GM19468 (cell line): ENCODE data around the gene TCERG1L.

Experiments
- ATAC-seq: cut with Tn5 transposase; IDR thresholded peaks from one replicate; pipeline ENCODE4 v1.9.1; 2021; ENCODE audit warnings: mild to moderate bottlenecking, moderate library complexity, moderate number of reproducible peaks; ENCODE audit not compliant: unreplicated experiment; ENCODE audit errors: extremely low read depth

TCERG1L gene

DNA sequence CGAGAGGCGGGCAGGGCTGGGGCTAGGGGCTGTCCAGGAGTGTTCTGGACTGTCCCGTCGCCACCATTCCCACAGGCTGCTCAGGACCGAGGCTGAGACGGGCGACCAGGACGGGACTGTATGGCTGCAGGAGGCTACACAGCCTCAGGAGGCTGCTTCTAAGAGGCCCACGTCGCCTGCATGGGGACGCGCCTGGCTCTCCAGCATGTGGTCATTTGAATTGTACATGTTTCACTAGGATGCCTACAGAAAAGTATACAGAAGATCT lies 216.3 kb downstream of the TCERG1L start:
- no peak for ATAC-seq

DNA sequence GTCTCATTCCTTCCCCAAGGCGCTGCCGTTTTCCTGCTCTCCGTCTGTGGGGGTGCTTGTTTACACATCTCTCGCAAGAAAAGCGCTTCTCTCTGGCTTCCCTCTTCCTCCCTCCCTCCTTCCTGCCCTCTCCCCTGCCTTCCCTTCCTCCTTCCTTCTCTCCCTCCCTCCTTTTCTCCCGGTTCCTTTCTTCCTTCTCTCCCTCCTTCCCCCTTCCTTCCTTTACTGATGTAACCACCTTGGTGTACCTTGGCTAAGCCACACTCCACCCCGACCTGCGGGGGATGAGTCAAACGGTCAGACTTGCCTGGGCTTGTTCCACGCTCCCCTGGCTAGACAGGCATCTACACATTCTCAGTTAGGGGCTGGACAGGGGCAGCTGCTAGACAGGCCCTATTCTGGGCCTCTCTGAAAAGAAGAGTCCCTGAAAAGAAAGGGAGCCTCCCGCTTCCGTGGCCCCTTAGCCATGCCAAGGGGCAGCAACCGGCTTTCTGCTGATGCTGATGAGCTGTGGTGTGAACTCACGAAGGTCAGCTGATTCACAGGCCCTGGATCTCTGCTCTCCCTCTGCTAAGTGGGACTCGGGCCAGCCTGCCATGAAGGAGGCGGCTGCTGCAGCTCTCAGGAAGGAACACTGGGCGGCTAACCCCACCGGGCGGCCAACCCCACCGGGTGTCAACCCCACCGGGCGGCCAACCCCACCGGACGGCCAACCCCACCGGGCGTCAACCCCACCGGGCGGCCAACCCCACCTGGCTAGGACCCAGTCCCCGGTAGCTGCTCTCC lies 216.8 kb downstream of the TCERG1L start:
- ATAC-seq, result no peak

DNA sequence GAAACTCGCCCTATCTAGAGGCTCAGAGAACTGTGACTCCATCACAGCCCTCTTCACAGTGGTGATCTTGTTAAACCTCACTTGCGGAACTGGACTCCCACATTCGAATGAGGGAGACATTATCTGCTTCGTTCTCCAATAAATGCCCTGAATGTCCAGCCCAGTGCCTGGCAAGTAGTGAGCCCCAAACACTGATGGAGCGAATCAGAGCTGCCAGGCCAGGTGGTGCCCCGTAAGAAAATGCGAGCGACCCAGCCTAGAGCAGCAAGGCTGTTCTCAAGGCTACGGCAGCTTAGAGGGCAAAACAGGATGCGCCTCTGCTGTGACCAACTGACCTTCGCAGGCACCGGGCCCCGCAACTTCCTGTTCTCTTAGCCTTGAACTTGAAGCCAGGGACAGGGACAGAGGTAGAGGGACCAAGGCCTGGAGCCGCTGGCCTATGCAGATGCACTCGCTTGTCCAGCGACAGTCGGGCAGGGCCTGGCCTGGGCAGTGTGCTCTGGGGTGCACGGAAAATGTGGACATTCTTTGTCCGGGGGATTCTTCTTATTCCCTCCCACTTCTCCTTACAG lies 217.6 kb downstream of the TCERG1L start:
- no peak for ATAC-seq

DNA sequence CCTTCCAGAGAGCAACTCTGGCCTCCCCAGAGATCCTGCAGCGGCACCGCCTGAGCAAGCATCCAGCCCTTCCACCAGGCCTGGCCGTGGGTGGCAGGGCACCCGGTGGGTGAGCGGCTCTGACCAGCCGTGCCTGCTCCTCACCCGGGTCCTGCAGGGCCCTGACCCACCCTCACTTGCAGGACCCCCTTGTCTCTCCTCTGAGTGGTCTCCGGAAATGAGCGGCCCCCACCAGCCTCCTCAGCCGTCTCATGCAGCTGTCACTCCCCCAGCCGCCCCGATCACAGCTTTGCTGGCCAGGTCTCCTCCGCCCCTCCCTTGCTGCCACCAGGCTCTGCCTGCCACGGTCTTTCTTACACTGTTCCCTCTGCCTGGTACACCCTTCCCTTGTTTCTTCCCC lies 218.2 kb downstream of the TCERG1L start:
- no peak for ATAC-seq

DNA sequence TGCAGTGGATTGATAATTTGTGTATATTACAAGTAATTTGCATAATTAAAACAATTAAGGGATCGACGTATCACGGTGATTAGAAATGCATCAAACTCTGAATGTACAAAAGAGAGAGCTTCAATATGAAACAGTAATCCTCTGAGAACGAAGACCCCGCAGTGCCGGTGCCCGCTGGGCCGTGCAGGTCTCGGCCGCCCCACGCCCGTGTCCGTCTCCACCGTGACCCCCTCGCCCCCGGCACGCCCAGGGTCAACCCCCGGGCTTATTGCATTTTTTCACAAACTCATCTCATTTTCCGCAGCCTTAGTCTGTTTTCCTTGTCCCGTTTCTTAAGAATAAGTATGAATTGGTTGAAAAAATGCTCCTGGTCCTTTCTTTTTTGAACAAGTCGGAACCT lies 218.6 kb downstream of the TCERG1L start:
- no peak for ATAC-seq

DNA sequence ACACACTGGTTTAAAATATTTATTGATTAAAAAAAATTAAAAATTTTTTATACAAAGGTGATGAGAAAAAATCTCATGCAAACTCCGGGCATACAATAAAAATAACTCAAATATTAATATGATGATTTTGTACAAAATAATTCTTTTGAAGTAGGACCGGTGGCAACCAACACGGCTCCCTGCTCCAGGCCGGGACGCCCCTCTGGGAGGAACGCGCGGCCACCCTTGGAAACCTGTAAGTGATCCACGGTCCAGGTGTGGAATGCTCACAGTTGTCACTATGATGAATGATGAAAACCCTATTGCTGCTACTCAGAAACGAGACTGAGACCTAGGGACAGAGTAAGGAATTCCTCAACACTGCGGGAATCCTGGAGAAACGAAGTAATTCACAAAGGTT lies 219.1 kb downstream of the TCERG1L start:
- ATAC-seq, result no peak

DNA sequence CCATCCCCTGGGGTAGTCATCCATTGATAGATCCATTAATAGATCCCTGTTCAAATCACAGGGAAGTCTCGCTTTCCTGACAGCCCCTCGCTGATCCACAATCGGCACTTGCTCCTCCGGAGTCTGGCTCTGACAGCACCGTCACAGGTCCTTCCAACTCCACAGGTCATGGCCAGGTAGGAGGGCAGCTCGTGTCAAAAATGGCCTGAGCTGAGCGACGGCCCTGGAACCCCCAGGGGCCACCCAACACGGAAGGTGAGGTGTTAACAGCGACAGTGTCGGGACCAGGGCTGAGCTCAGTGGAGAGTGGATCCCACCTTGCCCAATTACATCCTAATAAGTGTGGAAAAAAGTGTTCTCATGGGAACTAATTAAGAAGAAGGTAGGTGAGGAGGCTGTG lies 219.8 kb downstream of the TCERG1L start:
- ATAC-seq, result no peak

DNA sequence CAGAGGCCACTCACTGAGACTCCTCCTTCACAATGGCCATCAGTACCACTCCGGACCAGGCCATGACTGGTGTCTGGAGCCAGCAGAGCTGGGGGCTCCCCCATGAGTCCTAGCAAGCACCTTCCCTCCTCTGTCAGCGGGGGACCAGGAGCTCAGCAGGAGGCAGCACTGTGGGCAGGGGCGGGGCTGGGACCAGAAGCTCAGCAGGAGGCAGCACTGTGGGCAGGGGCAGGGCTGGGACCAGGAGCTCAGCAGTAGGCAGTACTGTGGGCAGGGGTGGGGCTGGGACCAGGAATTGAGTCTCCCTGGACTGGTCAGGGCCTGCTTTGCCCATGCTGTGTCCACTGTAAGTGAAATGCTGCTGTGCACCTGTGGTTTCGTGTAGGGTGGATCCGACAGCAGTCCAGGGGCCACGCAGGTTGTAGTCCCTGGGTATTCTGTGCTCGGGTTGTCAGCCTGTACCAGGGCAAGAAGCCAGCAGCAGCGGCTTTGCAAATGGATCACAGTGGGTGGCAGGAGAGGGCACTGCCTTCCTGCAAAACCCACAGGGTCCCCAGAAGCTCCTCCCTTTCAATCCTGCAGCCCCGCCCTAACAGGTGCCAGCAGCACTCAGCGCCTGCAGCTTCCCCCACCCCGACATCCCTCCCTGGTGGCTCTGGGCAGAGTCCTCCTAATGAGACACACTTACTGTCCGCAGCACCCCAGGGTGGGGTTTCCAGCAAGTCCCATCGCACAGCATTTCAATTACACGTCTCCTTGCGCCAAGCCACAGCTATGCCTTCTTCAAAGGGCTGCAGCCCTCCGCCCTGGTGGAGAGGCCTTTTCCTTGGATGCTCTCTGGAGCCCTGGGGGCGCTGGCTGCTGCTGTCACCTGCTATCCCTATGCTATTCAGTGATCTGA lies 220.5 kb downstream of the TCERG1L start:
- no peak for ATAC-seq

DNA sequence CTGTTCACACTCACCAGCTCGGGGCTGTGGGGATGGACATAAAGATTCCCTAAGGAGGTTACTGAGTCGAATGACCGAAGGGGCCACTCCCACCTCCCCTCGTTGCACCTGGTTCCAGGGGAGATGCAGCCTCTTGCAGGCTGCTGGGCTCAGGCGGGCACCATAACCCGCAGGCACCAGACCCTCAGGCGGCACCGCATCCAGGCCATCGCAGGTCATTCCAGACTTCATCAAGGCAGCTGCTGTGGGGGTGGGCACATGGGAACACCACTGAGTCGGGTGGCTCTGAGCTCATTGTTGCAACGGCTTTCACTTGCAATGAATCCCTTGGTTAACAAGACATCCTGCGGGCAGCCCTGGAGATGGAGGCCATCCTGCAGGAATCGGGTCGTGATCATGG lies 221.7 kb downstream of the TCERG1L start:
- no peak for ATAC-seq

DNA sequence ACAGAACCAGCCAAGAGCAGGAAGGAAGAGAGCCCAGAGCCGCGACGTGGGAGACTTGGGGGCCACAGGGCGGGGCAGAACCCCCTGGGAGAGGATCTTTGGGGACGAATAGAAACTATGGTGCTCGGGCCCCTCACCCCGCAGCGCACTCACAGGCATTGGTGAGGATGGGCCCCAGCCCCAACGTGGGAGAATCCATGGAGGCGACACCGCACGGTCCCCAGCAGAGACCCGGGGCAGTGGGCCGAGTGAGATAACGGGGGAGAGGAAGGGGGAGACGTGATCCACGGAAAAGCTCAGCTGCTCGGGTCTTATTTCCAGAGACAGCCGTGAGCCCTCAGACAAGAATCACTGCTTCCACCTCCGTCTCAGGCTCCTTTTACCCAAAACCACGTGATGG lies 222.4 kb downstream of the TCERG1L start:
- ATAC-seq, result no peak

DNA sequence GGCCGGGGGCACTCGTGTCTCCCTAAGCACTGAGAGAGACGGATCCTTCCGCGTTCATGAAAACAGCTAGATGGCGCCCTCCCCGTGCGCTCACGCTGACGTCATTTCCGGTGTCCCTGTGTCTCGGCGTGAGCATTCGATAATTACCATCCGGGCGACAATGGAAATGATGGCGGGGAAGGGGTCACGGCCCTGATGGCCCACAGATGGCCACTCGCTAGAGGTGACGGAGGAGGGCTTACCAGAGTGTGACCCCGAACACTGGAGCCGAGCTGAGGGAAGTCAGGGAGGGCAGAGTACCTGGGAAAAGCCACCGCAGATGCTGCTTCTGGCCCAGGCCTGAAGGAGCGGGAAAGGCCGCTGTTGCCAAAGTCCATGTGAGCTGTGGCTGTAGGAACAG lies 222.9 kb downstream of the TCERG1L start:
- ATAC-seq, result no peak

DNA sequence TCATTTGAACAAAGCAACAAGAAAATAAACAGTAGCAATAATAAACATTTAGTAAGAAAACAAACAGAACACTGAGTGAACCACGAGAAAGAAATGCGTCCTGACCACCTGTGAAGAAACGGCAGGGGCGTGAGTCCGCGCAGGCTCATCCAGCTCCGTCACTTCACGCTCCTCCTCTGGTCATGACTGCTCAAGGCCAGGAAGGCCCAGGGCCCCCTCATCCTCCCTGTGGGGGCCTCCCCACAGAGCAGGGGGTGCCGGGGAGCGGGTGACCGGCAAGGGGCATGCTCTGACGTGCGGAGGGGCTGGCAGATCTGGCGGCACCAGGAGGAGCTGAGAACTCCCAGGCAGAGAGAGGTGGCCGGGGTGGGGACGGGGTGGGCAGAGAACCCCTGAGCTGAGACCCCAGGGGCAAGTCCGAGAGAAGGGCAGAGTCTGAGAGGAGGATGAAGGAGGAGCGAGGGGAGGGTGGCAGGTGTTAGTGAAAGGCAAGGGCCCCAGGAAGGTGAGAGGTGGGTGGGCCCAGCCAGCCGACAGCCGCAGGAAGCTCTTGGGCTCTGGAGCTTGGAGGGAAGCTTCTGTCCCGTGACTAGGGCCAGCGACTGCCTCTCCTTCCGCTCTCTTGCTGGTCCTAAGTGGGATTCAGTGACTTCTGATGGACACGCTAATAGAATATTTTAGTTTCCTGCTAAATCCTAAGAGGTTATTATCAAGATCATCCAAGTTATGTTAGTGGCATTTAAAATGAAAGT lies 223.9 kb downstream of the TCERG1L start:
- no peak for ATAC-seq

DNA sequence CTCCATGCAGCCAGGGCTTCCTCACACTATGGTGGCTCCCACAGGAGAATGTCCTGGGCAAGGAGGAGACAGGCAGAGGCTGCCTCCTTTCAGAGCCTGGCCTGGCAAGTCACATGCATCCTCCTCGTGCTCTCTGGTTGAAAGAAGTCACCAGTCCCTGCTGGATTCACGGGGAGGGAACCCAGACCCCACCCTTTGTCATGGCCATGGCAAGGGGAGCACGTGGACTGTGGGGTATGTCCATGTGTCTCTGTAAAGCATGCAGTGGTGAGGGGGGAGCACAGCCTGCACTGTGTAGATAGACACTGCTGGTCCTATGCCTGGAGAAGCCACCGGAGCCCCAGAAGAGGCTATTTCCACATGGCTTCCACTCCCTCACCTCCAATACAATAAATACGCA lies 225.0 kb downstream of the TCERG1L start:
- no peak for ATAC-seq

DNA sequence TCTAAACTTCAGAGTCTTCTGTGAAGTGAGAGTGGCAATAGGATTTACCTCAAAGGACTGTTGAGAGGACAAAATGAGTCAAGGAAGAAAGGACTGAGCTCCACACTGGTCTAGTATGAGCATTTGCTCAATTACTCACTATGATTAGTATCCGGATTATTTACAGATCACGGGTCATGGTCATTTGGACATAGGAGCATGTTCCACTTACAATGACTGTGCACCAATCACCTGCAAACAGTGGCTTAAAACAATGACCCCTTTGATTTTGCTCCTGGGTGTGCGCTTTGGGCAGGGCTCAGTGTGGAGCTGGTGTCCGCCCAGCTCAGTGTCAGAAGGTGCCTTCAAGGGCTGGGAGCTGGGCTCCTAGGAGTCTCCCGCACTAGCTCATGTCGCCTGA lies 225.4 kb downstream of the TCERG1L start:
- ATAC-seq, result no peak

DNA sequence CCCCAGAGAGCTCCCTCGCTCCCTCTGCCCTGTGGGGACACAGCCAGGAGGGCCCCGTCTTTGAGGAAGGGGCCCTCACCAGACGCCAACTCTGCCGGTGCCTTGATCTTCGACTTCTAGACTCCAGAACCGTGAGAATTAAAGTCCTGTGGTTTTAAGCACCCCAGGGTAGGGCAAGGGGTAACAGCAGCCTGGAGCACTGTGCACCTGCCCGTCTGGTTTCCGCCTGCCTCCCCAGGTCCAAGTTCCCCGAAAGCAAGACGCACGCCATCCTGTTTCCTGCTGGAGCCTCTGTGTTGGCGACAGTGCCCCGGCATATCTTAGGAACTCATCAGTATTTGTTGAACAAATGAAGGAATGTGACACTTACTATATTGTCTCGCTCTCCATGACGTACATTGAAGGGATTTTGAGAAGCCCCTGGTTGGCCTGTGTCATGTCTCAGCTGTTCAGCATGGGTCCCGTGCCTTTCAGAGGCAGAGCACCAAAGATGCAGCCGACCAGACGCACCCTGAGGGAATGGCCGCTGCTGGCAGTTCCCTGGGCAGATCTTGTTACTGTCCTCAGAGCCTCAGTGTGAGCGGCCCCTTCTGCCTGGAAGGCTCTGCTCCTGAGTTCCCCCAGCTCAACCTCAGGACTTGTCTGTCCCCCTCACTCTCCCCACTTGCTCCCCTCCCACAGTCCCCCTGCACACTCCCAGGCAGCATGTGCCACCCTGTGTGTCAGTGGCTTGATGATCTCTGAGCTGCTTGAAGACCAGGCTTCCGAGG lies 226.2 kb downstream of the TCERG1L start:
- no peak for ATAC-seq

DNA sequence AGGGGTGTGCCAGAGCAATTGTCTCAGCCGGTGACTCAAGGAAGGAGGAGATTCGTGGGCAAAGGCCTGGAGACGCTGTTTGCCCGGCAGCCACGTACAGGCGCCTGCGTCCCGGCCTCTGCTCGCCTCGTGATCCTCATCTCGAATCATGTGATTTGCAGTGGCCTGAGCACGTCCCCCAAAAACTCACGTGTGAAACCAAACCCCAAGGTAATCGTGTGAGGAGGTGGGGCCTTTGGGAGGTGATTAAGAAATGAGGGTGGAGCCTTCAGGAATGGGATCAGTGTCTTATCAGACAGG lies 226.8 kb downstream of the TCERG1L start:
- ATAC-seq, result no peak

DNA sequence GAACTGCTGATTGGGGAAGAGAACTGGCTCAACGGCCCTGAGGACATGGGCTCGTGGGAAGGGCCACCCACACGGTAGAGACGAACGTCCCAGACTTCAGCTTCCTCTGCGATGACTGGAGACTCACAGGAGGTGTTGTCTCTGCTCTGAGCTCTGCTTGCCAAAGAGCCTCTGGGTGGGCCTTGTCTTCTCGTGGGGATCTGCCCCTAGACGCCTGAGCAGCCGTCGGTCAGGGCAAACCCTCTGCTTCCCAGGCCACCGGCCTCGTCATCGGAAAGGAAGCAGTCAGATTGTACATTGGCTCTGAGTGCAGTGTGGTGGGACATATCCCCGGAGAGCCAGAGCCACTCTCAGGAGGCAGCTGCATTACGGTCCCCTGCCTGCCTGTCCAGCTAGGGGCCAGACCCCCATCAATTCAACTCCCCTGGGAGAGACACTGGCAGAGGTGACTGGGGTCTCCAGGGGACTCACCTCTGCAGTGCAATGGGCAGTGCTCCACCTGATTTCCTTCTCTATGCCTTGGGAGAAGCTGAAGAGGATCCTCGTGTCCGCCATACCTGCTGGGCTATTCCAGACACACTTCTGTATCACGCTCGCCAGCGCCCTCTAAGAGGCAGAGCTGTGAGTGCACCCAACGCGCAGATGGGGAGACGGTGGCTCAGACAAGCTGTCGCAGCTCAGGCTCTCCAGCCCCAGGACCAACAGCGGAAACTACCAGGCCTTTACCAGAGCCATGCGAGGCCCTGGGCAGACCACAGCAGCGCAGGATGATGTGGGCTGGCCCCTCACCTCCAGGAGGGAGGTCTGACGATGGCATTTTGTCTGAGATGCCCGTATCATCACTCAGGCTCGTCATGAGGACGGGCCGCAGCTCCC lies 227.4 kb downstream of the TCERG1L start:
- no peak for ATAC-seq

DNA sequence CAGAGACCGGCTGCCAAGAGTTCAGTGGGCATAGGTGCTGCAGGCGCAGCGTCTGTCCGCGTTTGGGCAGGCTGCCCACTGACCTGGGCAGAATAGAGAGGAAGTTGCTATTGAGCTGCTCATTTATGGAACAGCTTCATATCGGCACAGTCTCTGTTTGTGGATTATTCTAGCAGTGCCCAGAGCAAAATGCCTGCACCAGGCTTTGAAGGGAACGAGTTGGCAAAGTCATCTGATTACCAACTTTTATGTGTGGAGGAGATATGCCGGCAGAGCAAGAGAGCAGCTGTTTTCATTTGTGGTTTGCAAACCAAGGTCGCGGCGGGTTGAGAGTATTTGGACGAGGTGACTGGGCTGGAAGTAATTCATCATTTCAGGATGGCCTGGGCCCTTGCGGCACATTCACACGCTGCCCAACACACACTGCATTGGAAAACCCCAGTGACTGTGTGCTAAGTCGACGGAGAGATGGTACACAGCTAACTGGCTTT lies 228.5 kb downstream of the TCERG1L start:
- no peak for ATAC-seq

DNA sequence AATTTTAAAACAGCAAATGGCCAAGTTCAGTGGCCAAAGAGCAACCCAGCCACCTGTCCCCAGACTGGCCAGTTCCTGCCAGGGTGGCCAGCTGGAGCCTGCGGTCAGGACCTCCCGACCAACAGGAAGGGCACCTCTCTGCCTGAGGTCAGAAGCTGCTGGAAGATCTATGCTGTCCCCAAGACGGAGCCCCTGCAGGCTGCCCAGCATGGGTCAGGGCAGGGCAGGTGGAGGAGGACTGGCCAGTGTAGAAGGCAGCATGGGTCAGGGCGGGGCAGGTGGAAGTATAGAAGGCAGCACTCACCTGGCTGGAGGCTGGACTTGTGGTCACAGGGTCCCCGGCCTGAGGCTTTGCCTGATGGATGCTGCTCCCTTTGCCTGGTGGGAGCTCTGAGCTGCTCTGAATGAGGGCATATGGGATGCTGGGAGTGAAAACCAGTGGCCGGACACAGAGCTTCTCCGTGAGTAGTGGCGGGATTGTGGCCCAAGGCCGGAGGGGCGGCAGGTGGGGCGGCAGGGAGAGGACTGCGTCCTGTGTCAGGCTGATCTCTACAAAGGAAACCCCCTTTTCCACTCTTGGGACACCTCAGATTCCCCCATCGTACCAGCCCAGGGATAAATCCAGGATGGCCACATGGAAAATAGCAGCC lies 229.2 kb downstream of the TCERG1L start:
- no peak for ATAC-seq
